D341Med (cell line): ENCODE results near the gene UPP1.
A peak's percentile ranks its signal among the peaks of the same experiment; 100 is the strongest.

ENCODE experiments used
- DNase-seq: peaks from one replicate; pipeline ENCODE4 v3.0.0; 2012; ENCODE audit warnings: low spot score

UPP1 gene

GRCh38 chr7:48085942-48086341, 3.1 kb upstream of the UPP1 start:
- DNase-seq = no peak

DNA sequence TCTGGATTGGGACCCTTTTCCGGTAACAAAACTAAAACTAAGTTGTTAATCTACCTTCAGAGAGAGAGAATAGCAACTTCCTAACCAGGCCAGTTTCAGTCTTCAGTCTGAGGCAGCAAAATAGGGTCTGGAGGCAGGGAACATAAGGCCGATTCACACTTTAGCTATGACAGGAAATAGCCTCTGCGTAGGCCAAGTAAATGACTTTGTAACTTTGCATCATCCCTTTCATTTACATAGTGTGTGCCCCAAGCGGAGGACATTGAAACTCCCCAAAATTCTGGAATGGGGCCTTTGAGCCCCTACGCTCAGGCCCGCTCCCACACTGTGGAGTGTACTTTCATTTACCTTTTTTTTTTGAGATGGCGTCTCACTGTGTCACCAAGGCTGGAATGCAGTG, 1.7 kb upstream of the UPP1 start:
- DNase-seq = no peak

DNA sequence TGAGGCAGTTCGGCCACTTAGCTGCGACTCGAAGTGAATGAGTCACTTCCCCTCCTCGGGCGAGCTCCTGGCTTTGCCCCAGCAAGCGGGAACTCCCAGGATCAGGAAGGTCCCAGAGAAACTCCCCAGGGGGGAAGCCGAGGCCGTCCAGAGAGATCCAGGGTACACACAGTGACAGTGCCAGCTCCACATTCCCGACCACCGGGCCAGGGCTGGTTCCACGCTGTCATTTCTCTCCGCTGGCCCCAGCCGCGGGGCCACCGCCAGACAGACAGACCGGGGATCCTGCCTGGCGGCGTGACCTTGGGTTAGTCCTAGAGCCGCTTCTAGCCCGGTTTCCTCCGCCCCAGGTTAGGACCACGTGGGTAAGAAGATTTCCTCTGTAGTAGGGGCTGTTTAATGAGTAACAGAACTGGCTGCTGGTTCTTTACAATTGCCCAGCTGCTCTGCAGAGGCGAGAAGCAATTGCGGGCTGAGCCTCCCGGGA, 463 bp upstream of the UPP1 start:
- no peak for DNase-seq

DNA sequence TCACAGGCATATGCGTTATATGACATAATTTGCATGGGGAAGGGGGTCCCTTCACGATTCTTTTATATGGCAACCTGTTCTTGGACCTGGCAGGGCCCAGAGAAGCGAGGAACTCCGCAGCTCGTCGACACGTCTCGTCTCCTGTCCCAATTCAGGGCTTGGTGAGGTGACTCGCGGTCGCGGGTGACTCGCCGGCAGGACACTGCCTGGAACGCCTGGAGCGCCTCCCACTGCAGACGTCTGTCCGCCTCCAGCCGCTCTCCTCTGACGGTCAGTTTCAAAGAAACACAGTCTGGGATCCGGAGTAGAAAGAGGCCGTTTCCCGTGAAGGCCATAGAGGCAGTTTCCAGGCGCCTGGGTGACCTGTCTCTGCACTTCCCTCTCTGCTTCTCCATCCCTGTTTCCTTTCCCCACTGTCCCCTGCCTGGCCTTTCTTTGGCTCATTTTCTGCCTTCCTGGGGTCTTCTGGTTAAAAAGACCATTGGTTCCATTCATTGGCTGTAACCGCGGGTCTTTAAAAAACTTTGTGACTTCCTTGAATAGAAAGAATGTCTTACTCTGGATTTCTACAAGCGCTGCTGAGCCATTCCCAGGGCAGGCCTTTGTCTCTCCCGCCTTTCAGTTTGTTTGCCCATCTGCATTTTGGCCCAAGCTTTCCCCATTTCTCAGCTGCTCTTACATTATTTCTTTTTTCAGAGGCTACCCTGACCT, 1.2 kb downstream of the UPP1 start:
- no peak for DNase-seq

DNA sequence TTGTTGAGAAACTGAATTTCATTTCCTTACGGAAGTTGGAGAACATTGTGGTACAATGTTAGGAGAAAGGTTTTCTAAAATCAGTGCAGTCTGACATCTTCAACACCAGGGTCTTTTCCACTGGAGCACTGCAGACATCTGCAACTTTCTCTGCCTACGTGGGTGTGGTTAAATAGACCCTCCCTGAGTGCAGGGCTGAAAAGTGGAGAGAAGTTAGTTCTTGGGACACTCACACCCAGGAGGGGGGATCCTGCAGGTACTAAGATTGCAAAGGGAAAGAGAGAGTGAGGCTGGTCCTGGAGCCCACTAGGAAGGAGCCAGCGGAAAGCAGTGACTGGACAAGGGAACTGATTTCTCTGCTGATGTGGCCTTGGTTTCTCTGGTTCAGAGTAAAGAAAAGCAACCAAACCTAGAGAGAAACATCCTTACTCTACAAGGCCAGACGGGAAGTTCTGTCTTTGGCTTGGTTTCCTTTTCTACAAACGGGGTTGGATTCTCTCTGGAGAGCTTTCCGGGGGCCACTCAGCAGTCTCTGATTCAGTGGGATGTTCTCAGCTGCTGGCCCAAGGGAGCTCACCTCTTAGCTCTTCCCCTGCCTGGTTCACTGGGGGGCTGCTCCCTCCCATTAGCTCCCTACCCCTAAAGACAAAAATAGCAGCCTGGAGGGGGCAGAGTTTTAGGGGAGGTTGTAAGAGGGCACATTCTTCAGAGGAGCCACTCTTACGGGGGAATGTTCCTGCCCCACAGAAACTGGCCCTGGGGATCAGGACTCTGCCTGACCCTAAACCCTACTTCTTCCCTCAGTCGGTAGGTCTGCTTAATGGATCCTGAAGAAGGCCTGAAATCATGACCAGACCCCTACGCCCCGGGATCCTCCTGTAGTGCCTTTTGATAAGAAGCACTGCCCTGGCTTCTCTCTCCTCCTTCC, 2.7 kb downstream of the UPP1 start:
- no peak for DNase-seq

GRCh38 chr7:48094861-48095293, 5.8 kb downstream of the UPP1 start:
- DNase-seq = no peak

- DNase-seq = no peak
These were observed 7.2 kb downstream of the UPP1 start for GRCh38 chr7:48096273-48096672.

- no peak for DNase-seq
These were observed 8.6 kb downstream of the UPP1 start for GRCh38 chr7:48097521-48098231.

DNA sequence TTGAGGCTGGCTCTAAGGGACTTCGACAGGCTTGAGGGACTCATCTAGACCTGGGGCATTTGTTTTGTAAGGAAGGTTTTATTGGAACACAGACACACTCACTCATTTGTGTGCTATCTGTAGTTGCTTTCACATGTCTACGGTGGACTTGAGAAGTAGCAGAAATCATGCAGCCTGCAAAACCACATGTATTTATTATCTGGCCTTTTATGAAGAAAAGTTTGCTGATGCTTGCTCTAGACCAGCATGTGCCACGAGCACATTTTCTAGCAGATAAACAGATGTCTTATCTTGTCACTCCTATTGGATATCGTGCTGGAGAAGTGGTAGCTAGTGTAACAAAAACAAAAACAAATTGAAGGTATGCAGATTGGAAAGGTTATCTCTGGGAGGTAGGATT, 9.8 kb downstream of the UPP1 start:
- DNase-seq = no peak

DNA sequence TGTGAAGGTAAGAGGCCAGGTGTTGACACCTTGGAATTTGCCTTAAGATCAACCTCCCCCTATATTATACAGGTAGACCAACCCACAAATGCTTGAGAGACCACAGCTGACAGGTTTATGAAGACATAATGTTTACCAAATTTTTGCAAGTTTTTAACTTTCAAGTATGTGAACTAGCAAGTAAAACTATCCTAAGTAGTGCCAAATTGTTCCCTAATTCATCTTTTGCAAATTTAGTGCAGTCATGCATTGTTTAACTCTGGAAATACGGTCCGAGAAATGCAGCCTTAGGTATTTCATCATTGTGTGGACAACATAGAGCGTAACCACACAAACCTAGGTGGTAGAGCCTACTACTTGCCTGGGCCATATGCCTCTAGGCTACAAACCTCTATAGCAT, 10.7 kb downstream of the UPP1 start:
- no peak for DNase-seq

GRCh38 chr7:48101352-48101751, 12.3 kb downstream of the UPP1 start:
- DNase-seq = no peak

DNA sequence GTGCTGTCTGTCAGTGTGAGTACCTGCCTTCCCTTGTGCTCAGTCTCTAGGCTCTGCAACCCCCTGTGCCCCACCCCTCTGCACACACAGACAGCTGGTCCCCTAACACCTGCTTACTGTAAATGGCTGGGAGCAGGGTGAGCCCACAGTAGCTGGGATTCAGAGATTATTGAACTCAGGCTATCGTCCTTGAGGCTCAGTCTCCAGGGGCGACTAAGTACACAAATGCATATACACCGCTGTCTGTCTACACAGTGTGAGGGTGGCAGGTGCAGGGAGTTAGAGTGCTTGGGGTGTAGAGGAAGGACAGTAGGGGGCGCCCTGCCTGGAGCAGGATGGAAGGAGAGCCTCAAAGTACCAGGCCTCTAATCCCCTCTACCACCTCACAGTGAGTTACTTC, 12.9 kb downstream of the UPP1 start:
- DNase-seq = peak; percentile 51

- DNase-seq = no peak
These were observed 13.5 kb downstream of the UPP1 start for GRCh38 chr7:48102530-48102929.

- no peak for DNase-seq
These were observed 16.0 kb downstream of the UPP1 start for GRCh38 chr7:48105045-48105444.

DNA sequence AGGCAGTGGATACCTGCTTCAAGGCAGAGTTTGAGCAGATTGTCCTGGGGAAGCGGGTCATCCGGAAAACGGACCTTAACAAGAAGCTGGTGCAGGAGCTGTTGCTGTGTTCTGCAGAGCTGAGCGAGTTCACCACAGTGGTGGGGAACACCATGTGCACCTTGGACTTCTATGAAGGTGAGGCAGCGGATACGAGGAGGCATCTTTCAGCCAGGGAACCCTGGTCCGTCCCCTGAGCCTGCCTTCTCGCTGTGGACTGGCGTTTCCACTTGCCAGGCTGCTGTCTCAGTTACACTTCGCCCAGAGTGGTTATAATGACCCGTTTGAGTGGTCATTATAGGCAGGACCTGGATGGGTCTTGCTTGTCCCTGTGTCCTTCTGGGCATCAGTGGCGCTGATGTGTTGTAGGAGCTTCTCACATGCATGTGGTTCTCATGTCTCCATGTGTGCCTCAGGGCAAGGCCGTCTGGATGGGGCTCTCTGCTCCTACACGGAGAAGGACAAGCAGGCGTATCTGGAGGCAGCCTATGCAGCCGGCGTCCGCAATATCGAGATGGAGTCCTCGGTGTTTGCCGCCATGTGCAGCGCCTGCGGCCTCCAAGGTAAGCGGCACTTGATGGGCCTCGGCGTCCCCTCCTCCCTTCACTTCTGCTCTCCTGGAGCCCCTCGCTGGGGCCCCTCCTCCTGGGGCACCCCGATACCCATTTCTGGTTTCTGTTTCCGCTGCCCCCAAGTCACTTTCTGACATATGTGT, 18.0 kb downstream of the UPP1 start:
- DNase-seq = no peak

DNA sequence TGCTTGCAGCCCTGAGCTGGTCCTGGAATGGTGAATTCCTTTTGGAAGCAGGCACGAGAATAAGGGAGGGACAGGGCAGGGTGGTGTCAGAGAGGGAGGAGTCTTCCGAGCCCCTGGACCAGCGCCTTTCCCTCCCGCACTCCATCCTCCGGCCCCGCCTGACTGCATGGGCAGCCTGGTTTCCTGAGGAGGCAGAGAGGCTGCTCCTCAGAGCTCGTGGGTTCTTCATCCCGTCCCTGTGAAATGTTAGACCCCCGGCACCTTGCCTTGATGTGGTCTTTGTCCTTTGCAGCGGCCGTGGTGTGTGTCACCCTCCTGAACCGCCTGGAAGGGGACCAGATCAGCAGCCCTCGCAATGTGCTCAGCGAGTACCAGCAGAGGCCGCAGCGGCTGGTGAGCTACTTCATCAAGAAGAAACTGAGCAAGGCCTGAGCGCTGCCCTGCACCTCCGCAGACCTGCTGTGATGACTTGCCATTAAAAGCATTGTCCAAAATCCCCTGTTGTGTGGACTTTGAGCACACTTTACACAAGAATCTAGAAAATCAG, 18.9 kb downstream of the UPP1 start:
- no peak for DNase-seq

DNA sequence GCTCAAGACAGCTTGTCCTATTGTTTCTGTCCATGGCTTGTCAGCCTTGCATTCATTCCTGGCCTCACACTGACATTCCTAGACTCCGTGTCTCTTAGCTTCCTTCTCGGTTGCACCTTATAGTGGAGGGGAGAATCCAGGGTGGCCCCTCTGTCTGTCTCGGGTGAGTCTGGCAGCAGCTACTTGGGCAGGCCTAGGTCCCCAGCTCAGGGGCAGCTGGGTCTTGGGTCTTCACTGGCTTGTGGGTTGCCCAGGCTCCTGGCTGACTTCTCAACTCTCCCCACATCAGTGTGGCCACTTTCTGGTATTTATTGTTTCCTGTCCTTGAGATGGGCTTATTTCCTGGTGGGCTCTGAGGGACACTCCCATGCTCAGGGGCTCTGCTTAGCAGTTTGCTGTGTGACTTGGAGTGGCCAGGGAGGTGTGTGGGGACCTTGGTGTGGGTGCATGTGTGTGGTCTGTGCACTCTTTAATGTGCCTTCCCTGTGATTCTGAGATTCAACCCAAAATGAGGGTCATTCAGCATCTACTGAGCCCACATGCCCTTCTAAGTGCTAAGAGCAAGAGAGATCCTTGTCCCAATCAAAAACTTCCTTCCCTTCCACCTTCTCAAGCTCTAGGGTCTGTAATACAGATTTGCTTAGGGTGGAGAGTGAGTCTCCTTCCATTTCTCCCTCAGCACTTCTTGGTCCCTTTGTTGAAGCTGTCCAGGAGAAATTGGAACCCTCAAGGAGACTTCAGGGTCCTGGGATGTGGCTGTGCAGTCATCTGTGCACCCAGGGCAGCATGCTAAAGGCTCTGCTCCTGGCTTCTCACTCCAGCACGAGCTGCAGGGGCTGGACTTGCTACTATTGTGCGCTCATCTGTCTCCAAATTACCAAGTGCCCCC, 20.1 kb downstream of the UPP1 start:
- no peak for DNase-seq

DNA sequence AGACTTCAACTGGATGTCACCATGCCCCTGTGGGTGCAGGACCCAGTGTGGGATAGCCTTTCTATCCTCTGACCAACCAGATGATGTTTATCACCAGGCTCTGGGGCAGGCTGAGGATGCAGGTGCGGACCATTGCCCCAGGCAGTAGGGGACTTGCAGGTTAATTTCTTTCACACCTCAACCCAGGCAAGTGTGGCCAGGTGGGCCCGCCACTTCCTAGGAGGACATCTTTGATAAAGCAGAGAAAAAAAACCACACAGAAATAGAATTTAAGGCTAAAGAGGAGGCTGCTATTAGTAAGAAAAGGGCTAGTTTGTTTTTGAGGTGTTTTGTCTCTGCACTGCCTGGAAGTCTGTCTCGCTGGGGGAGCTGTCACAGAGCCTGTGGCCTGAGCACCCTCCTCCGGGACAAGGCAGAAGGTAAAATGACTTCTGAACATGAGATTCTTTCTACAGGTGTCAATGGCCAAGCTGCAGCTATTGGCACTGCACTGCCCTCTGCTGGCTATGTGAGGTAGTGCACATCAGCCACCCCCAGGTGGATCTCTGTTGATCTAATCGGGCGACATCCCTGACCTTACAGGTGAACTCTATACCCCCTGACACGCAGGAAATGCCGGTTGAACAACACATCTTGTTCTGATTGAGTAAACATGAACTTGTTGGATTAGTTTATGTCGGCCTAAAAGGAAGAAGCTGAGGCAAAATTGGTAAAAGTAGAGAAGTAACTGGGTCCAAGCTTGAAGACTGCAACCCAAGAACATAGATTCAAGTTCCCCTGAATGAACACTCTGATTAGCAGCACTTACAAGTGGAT, 21.0 kb downstream of the UPP1 start:
- DNase-seq = peak; percentile 83

DNA sequence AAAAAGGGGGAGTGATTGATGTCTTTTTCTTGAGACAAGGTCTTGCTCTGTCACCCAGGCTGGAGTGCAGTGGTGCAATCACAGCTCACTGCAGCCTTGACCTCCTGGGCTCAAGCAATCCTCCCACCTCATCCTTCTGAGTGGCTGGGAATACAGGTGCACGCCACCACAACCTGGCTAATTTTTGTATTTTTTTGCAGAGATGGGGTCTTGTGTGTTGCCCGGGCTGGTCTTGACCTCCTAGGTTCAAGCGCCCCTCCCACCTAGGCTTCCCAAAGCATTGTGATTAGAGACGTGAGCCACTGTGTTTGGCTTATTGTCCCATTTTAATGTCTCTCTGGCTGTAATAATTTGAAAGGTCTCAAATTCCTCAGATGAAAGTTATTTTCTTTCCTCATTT, 21.8 kb downstream of the UPP1 start:
- DNase-seq = no peak

DNA sequence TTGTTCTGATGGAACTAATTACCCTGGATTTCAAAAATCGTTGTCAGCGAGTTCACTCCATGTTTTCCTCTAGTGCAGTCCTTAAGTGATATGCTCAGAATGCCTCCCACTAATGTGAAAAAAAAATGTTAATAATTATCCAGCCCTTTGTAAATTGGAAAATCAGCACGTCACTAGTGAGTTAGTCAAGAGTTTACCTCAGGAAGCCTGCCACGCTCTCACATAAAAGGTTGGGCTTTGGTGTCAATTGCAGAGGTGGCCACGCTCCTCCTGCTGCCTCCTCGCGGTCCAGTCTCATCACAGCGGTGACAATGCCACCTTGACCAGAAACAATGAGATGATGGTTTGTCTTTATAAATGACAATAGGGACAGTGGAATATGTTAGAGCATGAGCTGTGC, 22.5 kb downstream of the UPP1 start:
- DNase-seq = no peak
